Fibroblast of lung (primary cell): Measurements from ENCODE around the gene ZNF888.
"Not testable (repeated sequence)": the region's sequence is repeated elsewhere in the genome, so short reads cannot be mapped to it uniquely, and the experiment has no call there.

ENCODE experiments used
- CTCF ChIP-seq, 2 donors: IDR thresholded peaks in 1 of 2; conservative IDR thresholded peaks in 1 of 2; 1 replicate in 1 of 2; 2 replicates in 1 of 2; pipeline ENCODE4 v1.5.1; 2011 to 2012; ENCODE audit warnings: low read length in 2 of 2, control low read depth in 1 of 2, inconsistent platforms in 1 of 2, low read depth in 1 of 2, mild to moderate bottlenecking in 1 of 2
- EZH2 ChIP-seq: IDR thresholded peaks from 2 replicates; pipeline ENCODE4 v1.5.1; 2012; ENCODE audit warnings: low read length, control low read depth, mild to moderate bottlenecking; ENCODE audit errors: missing control alignments

GRCh38 chr19:52857378-52858191 is 65.6 kb downstream of the ZNF888 start, which contains the start of gene ZNF468:
- not testable (repeated sequence) for TF ChIP-seq CTCF (conservative IDR thresholded peaks at IDR 0.05 in 1 of 2, IDR thresholded peaks at IDR 0.05 in 1 of 2; ENCODE audit: low read depth in 1 of 2, low read length in 2 of 2); EZH2
